ENCODE results near the gene TRIB2.

Gene TRIB2

GRCh38 chr2:12721566-12722446 is 5.1 kb downstream of the TRIB2 start:
- DNase-seq = no peak

- DNase-seq = no peak
Observed at GRCh38 chr2:12722447-12723316, 5.9 kb downstream of the TRIB2 start.

- no peak for DNase-seq
Observed at GRCh38 chr2:12723736-12724463, 7.2 kb downstream of the TRIB2 start.

GRCh38 chr2:12725233-12726187 is 8.8 kb downstream of the TRIB2 start:
- DNase-seq = no peak

GRCh38 chr2:12726271-12726670 is 9.5 kb downstream of the TRIB2 start:
- DNase-seq = no peak

GRCh38 chr2:12727065-12727464 is 10.3 kb downstream of the TRIB2 start:
- no peak for DNase-seq

GRCh38 chr2:12727641-12728040 is 10.9 kb downstream of the TRIB2 start:
- no peak for DNase-seq

GRCh38 chr2:12728221-12728777 is 11.6 kb downstream of the TRIB2 start:
- no peak for DNase-seq

GRCh38 chr2:12730265-12730664 is 13.5 kb downstream of the TRIB2 start:
- no peak for DNase-seq

GRCh38 chr2:12731701-12732280 is 15.1 kb downstream of the TRIB2 start:
- DNase-seq = no peak

GRCh38 chr2:12732651-12733050 is 15.9 kb downstream of the TRIB2 start:
- DNase-seq = no peak

- DNase-seq = no peak
Observed at GRCh38 chr2:12733846-12734245, 17.1 kb downstream of the TRIB2 start.

- DNase-seq = no peak
Observed at GRCh38 chr2:12734914-12735654, 18.3 kb downstream of the TRIB2 start.

GRCh38 chr2:12737297-12737696 is 20.6 kb downstream of the TRIB2 start:
- no peak for DNase-seq

- DNase-seq = no peak
Observed at GRCh38 chr2:12737738-12738485, 21.2 kb downstream of the TRIB2 start.

GRCh38 chr2:12739721-12740254 is 23.1 kb downstream of the TRIB2 start:
- no peak for DNase-seq

- no peak for DNase-seq
Observed at GRCh38 chr2:12741380-12741779, 24.6 kb downstream of the TRIB2 start.

- DNase-seq = no peak
Observed at GRCh38 chr2:12742891-12743290, 26.2 kb downstream of the TRIB2 start.

GRCh38 chr2:12750166-12750905 is 33.6 kb downstream of the TRIB2 start:
- no peak for DNase-seq
